ENCODE data around the gene TXLNB.

DNA sequence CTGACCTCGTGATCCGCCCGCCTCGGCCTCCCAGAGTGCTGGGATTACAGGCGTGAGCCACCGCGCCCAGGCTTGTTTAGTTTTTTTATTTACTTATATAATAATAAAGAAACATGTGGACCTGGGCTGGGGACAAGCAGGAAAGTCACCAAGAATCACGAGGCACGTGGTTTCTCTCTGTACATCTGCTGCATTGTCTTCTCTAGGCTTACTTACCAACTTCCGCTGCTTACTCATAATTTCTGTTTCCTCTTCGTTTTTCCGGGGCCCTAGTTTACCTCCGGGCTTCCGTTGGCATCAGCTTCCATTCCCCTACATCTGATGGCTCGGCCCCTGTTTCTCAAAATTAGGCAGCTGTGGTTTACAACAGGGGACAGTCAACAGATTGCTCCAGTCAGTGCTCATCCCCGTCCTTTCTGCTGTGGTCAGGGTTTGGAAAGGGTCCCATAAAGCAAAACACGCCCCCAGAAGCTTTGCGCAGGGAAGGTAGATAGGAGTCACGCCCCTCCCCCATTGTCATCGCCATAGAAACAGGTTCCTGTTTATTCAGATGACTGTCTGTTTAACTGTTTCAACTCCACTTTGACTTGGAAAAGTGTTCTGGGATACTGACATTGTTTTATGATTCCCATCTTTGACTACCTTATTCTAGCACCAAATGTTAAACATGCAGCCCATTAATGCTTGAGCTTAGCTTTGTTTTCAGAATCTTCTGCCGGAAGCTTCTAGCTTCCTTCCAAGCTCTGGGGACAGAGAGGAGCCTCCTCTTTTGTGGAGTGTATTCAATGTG is 31.9 kb upstream of the TXLNB start:
- TF ChIP-seq POLR2A (IDR thresholded peaks at IDR 0.05): no peak
- TF ChIP-seq, protein P1, sequence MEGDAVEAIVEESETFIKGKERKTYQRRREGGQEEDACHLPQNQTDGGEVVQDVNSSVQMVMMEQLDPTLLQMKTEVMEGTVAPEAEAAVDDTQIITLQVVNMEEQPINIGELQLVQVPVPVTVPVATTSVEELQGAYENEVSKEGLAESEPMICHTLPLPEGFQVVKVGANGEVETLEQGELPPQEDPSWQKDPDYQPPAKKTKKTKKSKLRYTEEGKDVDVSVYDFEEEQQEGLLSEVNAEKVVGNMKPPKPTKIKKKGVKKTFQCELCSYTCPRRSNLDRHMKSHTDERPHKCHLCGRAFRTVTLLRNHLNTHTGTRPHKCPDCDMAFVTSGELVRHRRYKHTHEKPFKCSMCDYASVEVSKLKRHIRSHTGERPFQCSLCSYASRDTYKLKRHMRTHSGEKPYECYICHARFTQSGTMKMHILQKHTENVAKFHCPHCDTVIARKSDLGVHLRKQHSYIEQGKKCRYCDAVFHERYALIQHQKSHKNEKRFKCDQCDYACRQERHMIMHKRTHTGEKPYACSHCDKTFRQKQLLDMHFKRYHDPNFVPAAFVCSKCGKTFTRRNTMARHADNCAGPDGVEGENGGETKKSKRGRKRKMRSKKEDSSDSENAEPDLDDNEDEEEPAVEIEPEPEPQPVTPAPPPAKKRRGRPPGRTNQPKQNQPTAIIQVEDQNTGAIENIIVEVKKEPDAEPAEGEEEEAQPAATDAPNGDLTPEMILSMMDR (IDR thresholded peaks at IDR 0.05): no peak
